ENCODE results near the gene CENPP.

The CENPP gene

GRCh38 chr9:92503156-92503555 is 177.4 kb downstream of the CENPP start:
- H3K4me3 ChIP-seq (ENCODE audit: low read depth, low read length) = no peak overlapping the region

GRCh38 chr9:92504881-92505280 is 179.1 kb downstream of the CENPP start:
- no peak overlapping the region for H3K4me3 ChIP-seq (ENCODE audit: low read depth, low read length)

- no peak overlapping the region for H3K4me3 ChIP-seq (ENCODE audit: low read depth, low read length)
These were observed 180.6 kb downstream of the CENPP start for GRCh38 chr9:92506184-92506857.

- no peak overlapping the region for H3K4me3 ChIP-seq (ENCODE audit: low read depth, low read length)
These were observed 181.3 kb downstream of the CENPP start for GRCh38 chr9:92507005-92507404.

- no peak overlapping the region for H3K4me3 ChIP-seq (ENCODE audit: low read depth, low read length)
These were observed 181.7 kb downstream of the CENPP start for GRCh38 chr9:92507496-92507895.

GRCh38 chr9:92508018-92508820 is 182.5 kb downstream of the CENPP start:
- no peak overlapping the region for H3K4me3 ChIP-seq (ENCODE audit: low read depth, low read length)

GRCh38 chr9:92509050-92509449 is 183.3 kb downstream of the CENPP start:
- H3K4me3 ChIP-seq (ENCODE audit: low read depth, low read length) = no peak overlapping the region

GRCh38 chr9:92510747-92511146 is 185.0 kb downstream of the CENPP start:
- H3K4me3 ChIP-seq (ENCODE audit: low read depth, low read length) = no peak overlapping the region

GRCh38 chr9:92512622-92513021 is 186.9 kb downstream of the CENPP start:
- H3K4me3 ChIP-seq (ENCODE audit: low read depth, low read length) = no peak overlapping the region

- H3K4me3 ChIP-seq (ENCODE audit: low read depth, low read length) = no peak overlapping the region
These were observed 187.6 kb downstream of the CENPP start for GRCh38 chr9:92513349-92513748.

- H3K4me3 ChIP-seq (ENCODE audit: low read depth, low read length) = no peak overlapping the region
These were observed 188.9 kb downstream of the CENPP start for GRCh38 chr9:92514635-92515034.

GRCh38 chr9:92516521-92516920 is 190.8 kb downstream of the CENPP start:
- no peak overlapping the region for H3K4me3 ChIP-seq (ENCODE audit: low read depth, low read length)

GRCh38 chr9:92517046-92517445 is 191.3 kb downstream of the CENPP start:
- H3K4me3 ChIP-seq (ENCODE audit: low read depth, low read length) = no peak overlapping the region

- no peak overlapping the region for H3K4me3 ChIP-seq (ENCODE audit: low read depth, low read length)
These were observed 192.4 kb downstream of the CENPP start for GRCh38 chr9:92518199-92518598.

- no peak overlapping the region for H3K4me3 ChIP-seq (ENCODE audit: low read depth, low read length)
These were observed 195.1 kb downstream of the CENPP start for GRCh38 chr9:92520837-92521236.

GRCh38 chr9:92522983-92523970 is 197.5 kb downstream of the CENPP start:
- H3K4me3 ChIP-seq (ENCODE audit: low read depth, low read length) = no peak overlapping the region

- no peak overlapping the region for H3K4me3 ChIP-seq (ENCODE audit: low read depth, low read length)
These were observed 199.1 kb downstream of the CENPP start for GRCh38 chr9:92524881-92525280.

GRCh38 chr9:92525306-92525705 is 199.6 kb downstream of the CENPP start:
- H3K4me3 ChIP-seq (ENCODE audit: low read depth, low read length) = no peak overlapping the region

- H3K4me3 ChIP-seq (ENCODE audit: low read depth, low read length) = no peak overlapping the region
These were observed 201.6 kb downstream of the CENPP start for GRCh38 chr9:92527291-92527828.

GRCh38 chr9:92527832-92528521 is 202.2 kb downstream of the CENPP start:
- no peak overlapping the region for H3K4me3 ChIP-seq (ENCODE audit: low read depth, low read length)

GRCh38 chr9:92528522-92528849 is 202.7 kb downstream of the CENPP start:
- H3K4me3 ChIP-seq (ENCODE audit: low read depth, low read length) = no peak overlapping the region
